Measurements from ENCODE around the gene SF3A2.

The SF3A2 gene

DNA sequence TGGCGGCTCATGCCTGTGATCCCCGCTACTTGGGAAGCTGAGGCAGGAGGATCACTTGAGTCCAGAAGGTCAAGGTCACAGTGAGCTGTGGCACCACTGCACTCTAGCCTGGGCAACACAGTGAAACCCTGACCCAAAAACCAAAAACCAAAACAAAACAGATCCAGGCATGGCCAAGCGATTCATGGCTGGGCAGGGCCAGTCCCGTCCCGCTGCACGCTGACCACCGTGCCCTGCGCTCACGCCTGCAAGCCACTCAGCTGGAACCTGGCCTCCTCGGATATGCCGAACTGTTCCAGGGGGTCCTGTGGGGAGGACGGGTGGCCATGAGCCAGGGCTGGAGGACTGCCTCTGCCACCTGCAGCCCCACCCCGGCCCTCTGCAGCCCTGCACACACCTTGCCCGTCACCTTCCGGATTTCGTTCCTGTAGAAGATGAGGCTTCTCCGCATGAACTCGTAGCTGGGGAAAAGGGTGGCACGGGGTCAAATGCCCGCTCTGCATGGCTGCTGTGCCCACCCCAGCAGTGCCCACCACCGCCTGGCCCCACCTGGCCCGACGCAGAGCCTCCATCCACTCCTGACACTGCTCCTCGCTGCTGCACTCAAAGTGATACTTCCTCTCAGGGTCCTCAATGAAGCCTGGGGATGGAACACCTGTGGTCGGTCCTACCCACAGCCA lies 2.9 kb upstream of the SF3A2 start:
- H3K9me3 ChIP-seq (ENCODE audit: severe bottlenecking): no peaks in the 10 kb centered on the region
- H3K27me3 ChIP-seq (ENCODE audit: insufficient read depth, low read depth, severe bottlenecking): no peaks in the 10 kb centered on the region
- TF ChIP-seq, protein P1, sequence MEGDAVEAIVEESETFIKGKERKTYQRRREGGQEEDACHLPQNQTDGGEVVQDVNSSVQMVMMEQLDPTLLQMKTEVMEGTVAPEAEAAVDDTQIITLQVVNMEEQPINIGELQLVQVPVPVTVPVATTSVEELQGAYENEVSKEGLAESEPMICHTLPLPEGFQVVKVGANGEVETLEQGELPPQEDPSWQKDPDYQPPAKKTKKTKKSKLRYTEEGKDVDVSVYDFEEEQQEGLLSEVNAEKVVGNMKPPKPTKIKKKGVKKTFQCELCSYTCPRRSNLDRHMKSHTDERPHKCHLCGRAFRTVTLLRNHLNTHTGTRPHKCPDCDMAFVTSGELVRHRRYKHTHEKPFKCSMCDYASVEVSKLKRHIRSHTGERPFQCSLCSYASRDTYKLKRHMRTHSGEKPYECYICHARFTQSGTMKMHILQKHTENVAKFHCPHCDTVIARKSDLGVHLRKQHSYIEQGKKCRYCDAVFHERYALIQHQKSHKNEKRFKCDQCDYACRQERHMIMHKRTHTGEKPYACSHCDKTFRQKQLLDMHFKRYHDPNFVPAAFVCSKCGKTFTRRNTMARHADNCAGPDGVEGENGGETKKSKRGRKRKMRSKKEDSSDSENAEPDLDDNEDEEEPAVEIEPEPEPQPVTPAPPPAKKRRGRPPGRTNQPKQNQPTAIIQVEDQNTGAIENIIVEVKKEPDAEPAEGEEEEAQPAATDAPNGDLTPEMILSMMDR (IDR thresholded peaks at IDR 0.05; ENCODE audit: low read depth, low read length): no peak
- peaks cover 74% of the 10 kb centered on the region for H3K36me3 ChIP-seq
- no peak overlapping the region for H3K27ac ChIP-seq
- no peak overlapping the region for H3K4me3 ChIP-seq (ENCODE audit: low read depth, low read length)
- no peak for DNase-seq

DNA sequence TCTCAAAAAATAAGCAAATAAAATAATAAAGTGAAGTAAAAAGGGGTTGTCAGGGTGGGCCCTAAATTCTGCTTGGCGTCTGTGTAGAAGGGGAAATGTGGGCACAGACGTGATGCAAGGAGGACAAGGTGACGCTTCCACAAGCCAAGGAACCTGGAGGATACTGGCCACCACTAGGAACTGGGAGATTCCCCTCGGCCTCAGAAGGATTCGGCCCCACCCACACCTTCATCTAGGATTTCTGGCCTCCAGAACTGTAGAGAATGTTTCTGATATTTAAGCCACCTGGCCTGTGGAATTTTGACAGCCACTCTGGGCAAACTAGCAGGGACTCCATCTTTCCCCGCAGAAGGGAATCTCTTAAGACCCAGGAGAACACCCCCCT lies 1.6 kb upstream of the SF3A2 start:
- TF ChIP-seq, protein P1 (IDR thresholded peaks at IDR 0.05; ENCODE audit: low read depth, low read length): no peak
- Histone ChIP-seq H3K27me3 (ENCODE audit: insufficient read depth, low read depth, severe bottlenecking) (no peaks in the 10 kb centered on the region), H3K36me3 (peaks cover 71% of the 10 kb centered on the region), H3K4me3 (ENCODE audit: low read depth, low read length) (peak overlapping the region; percentile 94), H3K9me3 (ENCODE audit: severe bottlenecking) (no peaks in the 10 kb centered on the region), H3K27ac (peak overlapping the region; percentile 98)
- DNase-seq: no peak

DNA sequence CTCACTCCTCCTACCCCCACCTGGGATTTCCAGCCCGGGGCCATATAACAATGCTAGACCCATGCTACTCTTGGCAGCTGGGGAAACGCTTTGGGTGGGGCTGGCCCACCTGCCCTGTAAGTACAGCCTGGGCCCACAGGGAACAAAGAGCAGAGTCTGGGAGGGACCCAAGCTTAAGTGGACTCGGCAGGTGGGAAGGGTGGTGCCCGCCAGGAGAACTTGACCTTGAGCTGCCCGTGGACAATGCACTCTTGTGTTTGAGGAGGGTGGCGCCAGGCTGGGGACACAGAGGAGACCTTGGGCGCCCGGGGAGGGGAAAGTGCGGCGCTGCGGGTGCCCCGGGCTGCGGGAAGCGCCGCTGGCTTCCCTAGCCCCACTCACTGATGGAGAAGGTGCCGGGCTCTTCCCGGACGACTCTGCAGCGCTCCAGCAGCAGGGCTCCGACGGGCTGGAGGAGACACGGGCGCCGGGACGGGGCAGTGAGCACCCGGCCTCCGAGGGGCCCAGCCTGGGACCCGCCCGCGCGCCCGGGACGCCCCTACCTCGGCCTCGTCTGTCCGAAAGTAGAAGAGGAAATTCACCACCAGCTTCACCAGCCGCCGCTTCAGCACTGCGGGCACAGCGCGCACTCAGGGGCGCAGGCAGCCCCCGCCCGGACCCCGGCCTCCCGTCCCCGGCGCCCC lies 1.1 kb upstream of the SF3A2 start:
- DNase-seq: peak; percentile 65
- peak overlapping the region; percentile 94 for H3K4me3 ChIP-seq (ENCODE audit: low read depth, low read length)
- TF ChIP-seq, protein P1 (IDR thresholded peaks at IDR 0.05; ENCODE audit: low read depth, low read length): no peak
- peak overlapping the region; percentile 98 for H3K27ac ChIP-seq
- no peaks in the 10 kb centered on the region for H3K27me3 ChIP-seq (ENCODE audit: insufficient read depth, low read depth, severe bottlenecking)
- H3K36me3 ChIP-seq: peaks cover 71% of the 10 kb centered on the region
- H3K9me3 ChIP-seq (ENCODE audit: severe bottlenecking): no peaks in the 10 kb centered on the region

DNA sequence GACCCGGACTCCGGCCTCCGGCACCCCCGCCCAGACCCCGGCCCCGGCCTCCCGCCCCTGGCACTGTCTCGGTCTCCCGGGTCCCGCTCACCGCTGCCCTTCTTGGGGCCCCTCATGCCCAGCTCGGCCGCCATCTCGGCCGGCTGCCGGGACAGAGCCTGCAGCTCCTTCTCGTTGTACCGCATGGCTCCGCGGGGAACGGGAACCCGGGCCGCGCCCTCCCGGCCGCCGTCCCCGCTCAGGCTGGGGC lies 635 bp upstream of the SF3A2 start:
- Histone ChIP-seq H3K27me3 (ENCODE audit: insufficient read depth, low read depth, severe bottlenecking) (no peaks in the 10 kb centered on the region), H3K27ac (peak overlapping the region; percentile 98), H3K9me3 (ENCODE audit: severe bottlenecking) (no peaks in the 10 kb centered on the region), H3K4me3 (ENCODE audit: low read depth, low read length) (peak overlapping the region; percentile 94), H3K36me3 (peaks cover 71% of the 10 kb centered on the region)
- DNase-seq: no peak
- TF ChIP-seq, protein P1 (IDR thresholded peaks at IDR 0.05; ENCODE audit: low read depth, low read length): no peak

DNA sequence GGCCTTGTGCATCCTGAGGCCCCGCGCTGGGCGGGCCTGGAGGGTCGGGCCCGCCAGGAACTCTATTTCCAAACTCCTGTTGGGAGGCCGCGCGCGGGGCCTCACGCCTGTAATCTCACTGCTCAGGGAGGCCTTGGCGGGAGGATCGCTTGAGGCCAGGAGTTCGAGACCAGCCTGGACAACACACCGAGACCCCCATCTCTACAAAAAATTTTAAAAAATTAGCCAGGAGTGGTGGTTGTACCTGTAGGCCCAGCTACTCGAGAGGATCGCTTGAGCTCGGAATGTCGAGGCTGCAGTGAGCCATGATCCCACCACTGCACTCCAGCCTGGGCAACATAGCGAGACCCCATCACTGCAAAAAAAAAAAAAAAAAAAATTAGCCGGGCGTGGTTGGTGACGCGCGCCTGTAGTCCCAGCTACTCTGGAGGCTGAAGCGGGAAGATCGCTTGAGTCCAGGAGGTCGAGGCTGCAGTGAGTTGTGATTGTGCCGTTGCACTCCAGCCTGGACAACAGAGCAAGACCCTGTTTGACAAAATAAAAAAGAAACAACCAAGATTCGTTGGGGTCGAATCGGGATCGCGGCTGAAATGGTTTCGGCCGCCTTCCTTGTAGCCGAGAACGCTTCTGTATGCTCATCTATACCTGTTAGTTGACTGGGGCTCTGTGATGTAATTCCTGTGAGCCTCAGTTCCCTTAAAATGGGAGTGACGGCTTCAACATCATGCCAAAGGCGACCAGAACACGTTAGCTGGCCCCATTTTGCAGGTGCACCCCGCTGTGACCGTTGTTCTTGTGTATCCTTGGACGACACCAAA lies 636 bp downstream of the SF3A2 start:
- Histone ChIP-seq H3K4me3 (ENCODE audit: low read depth, low read length) (peak overlapping the region; percentile 94), H3K27ac (peak overlapping the region; percentile 98), H3K27me3 (ENCODE audit: insufficient read depth, low read depth, severe bottlenecking) (no peaks in the 10 kb centered on the region), H3K9me3 (ENCODE audit: severe bottlenecking) (no peaks in the 10 kb centered on the region), H3K36me3 (peaks cover 67% of the 10 kb centered on the region)
- no peak for DNase-seq
- TF ChIP-seq, protein P1 (IDR thresholded peaks at IDR 0.05; ENCODE audit: low read depth, low read length): no peak

All from WERI-Rb-1 (cell line).